ENCODE results near the gene TBCK. TPM values are rescaled to one million over a fixed set of nuclear protein-coding genes. Genes with fewer than 3 reads are reported as not detected.

TBCK gene
- total and polyA plus RNA-seq, 2 experiments from 2014 or later, result 13.9 to 28.9 TPM

GRCh38 chr4:106165351-106166010 is 150.5 kb downstream of the TBCK start:
- Mint-ChIP-seq H3K9me3 (peaks cover 27% of the 10 kb centered on the region), H3K27me3 (ENCODE audit: insufficient read depth, low read depth, poor library complexity) (peaks cover 2% of the 10 kb centered on the region), H3K4me1 (no peaks in the 10 kb centered on the region), H3K27ac (no peak overlapping the region), H3K36me3 (ENCODE audit: low read depth) (peaks cover 37% of the 10 kb centered on the region), H3K4me3 (no peak overlapping the region)
- no peak for ATAC-seq
- Histone ChIP-seq H3K4me1 (ENCODE audit: insufficient read depth) (no peaks in the 10 kb centered on the region), H4K20me1 (replicated peaks; ENCODE audit: insufficient read depth) (no peaks in the 10 kb centered on the region; the same call in 1 of the 2 replicates), H3K4me3 (no peak overlapping the region), H3K79me2 (replicated peaks; ENCODE audit: insufficient read depth) (no peaks in the 10 kb centered on the region), H3K27ac (ENCODE audit: low read depth) (no peak overlapping the region), H3K27me3 (ENCODE audit: insufficient read depth) (no peaks in the 10 kb centered on the region), H3K9me2 (ENCODE audit: insufficient read depth) (no peaks in the 10 kb centered on the region), H2AFZ (no peak overlapping the region), H3K36me3 (ENCODE audit: insufficient read depth) (no peaks in the 10 kb centered on the region), H3F3A (replicated peaks; ENCODE audit: low read depth) (no peaks in the 10 kb centered on the region), H3K4me2 (no peak overlapping the region)
- no peak for TF ChIP-seq ETS1 (IDR thresholded peaks at IDR 0.05)
- no peak for TF ChIP-seq EZH2phosphoT487 (IDR thresholded peaks at IDR 0.05; ENCODE audit: unreplicated experiment)
- no peak for TF ChIP-seq REST (IDR thresholded peaks at IDR 0.05; ENCODE audit: unreplicated experiment)
- TF ChIP-seq ZNF462 (CRISPR knock-in tag; IDR thresholded peaks at IDR 0.05), result no peak
- no peak for DNase-seq (ENCODE audit: low spot score)

Data from GM23338 (cell line).